H1 (cell line): Measurements from ENCODE around the gene SPTB. TPM values are rescaled to one million over a fixed set of nuclear protein-coding genes. Genes with fewer than 3 reads are reported as not detected.

Source experiments
- CTCF ChIA-PET: fragments of 300-600 bp; sonication (Branson Sonifier 250); formaldehyde crosslinking; loops from one replicate; lab custom pipeline; 2021; ENCODE audit not compliant: partially characterized antibody; lab: Charles Lee
- POLR2A ChIA-PET: fragments of 300-600 bp; sonication (Branson Sonifier 250); formaldehyde crosslinking; loops from one replicate; lab custom pipeline; 2021; ENCODE audit warnings: inconsistent platforms; ENCODE audit not compliant: partially characterized antibody; lab: Charles Lee
- DNase-seq, 2 experiments: peaks; one replicate each; pipeline versions ENCODE4 v3.0.0 to v3.0.0-alpha.2; 2010 to 2022; ENCODE audit warnings: low spot score in 2 of 2, low read depth in 1 of 2, mixed read lengths in 1 of 2
- FAIRE-seq: peaks from 2 replicates; lab custom pipeline; 2011; peaks lifted over from hg19 to GRCh38; lab: Jason Lieb, UNC
- H2AFZ ChIP-seq: 2 replicates; pipeline ENCODE4 v1.8.1; 2012; ENCODE audit warnings: low read length, inconsistent platforms
- H2AK5ac ChIP-seq: 2 replicates; pipeline ENCODE4 v1.6.1; 2013; ENCODE audit warnings: low read depth, low read length
- H2BK120ac ChIP-seq: replicated peaks from 2 replicates; pipeline ENCODE3; 2013; ENCODE audit warnings: low read depth, low read length, inconsistent platforms
- H2BK12ac ChIP-seq: 2 replicates; pipeline ENCODE4 v1.6.1; 2013; ENCODE audit warnings: low read depth, low read length
- H2BK15ac ChIP-seq: 2 replicates; pipeline ENCODE4 v1.6.1; 2013; ENCODE audit warnings: low read length
- H2BK20ac ChIP-seq: 2 replicates; pipeline ENCODE4 v1.6.1; 2013; ENCODE audit warnings: low read length
- H2BK5ac ChIP-seq: 2 replicates; pipeline ENCODE4 v1.6.1; 2013; ENCODE audit warnings: low read depth, low read length
- H3K14ac ChIP-seq: 2 replicates; pipeline ENCODE4 v1.6.1; 2013; ENCODE audit warnings: inconsistent platforms; ENCODE audit not compliant: insufficient read length
- H3K18ac ChIP-seq: 2 replicates; pipeline ENCODE4 v1.6.1; 2013; ENCODE audit warnings: low read length; ENCODE audit errors: extremely low read depth
- H3K23ac ChIP-seq: 2 replicates; pipeline ENCODE4 v1.6.1; 2013; ENCODE audit warnings: inconsistent platforms; ENCODE audit not compliant: insufficient read length
- H3K23me2 ChIP-seq: 2 replicates; pipeline ENCODE4 v1.6.1; 2013; ENCODE audit warnings: low read depth, low read length
- H3K27ac ChIP-seq: 2 replicates; pipeline ENCODE4 v1.6.1; 2011; ENCODE audit warnings: low read depth, low read length, inconsistent platforms
- H3K27me3 ChIP-seq, 4 experiments: replicated peaks in 1 of 4; 1 replicate in 1 of 4; 2 replicates in 3 of 4; pipeline versions ENCODE4 v1.6.1 to v1.8.1; 2011 to 2013; ENCODE audit warnings: low read length in 3 of 4, mild to moderate bottlenecking in 3 of 4, inconsistent platforms in 2 of 4, mixed read lengths in 2 of 4, moderate library complexity in 1 of 4; ENCODE audit not compliant: control insufficient read depth in 3 of 4, insufficient read depth in 3 of 4; ENCODE audit errors: extremely low read depth in 1 of 4
- H3K36me3 ChIP-seq, 4 experiments: 2 replicates each; pipeline versions ENCODE4 v1.6.1 to v1.8.1; 2011 to 2013; ENCODE audit warnings: mild to moderate bottlenecking in 4 of 4, low read length in 3 of 4, moderate library complexity in 2 of 4, control low read depth in 1 of 4, inconsistent platforms in 1 of 4; ENCODE audit not compliant: insufficient read depth in 4 of 4, control insufficient read depth in 2 of 4
- H3K4ac ChIP-seq: replicated peaks from 2 replicates; pipeline ENCODE3; 2013; ENCODE audit warnings: low read length, low read depth, mixed read lengths, inconsistent platforms; ENCODE audit not compliant: insufficient read length
- H3K4me1 ChIP-seq, 4 experiments: replicated peaks in 1 of 4; 1 replicate in 1 of 4; 2 replicates in 3 of 4; pipeline versions ENCODE4 v1.6.1 to v1.8.1; 2011 to 2013; ENCODE audit warnings: low read length in 3 of 4, inconsistent platforms in 2 of 4, mixed read lengths in 1 of 4; ENCODE audit not compliant: insufficient read depth in 4 of 4, control insufficient read depth in 3 of 4
- H3K4me2 ChIP-seq, 2 experiments: 2 replicates each; pipeline versions ENCODE4 v1.6.1 to v1.8.1; 2011 to 2013; ENCODE audit warnings: low read depth in 2 of 2, low read length in 2 of 2, control low read depth in 1 of 2, inconsistent platforms in 1 of 2, mild to moderate bottlenecking in 1 of 2; ENCODE audit not compliant: insufficient read depth in 1 of 2
- H3K4me3 ChIP-seq, 4 experiments: fragments of 200-600, 300-600 bp in 1 of 4; sonication (generic), shearing (Covaris generic), sonication (Bioruptor Twin) in 1 of 4; 2 replicates each; pipeline versions ENCODE4 v1.5.1 to v1.8.1; 2011 to 2016; ENCODE audit warnings: low read length in 4 of 4, low read depth in 3 of 4, control low read depth in 2 of 4, inconsistent platforms in 2 of 4, mild to moderate bottlenecking in 2 of 4, mixed read lengths in 1 of 4, moderate library complexity in 1 of 4; ENCODE audit not compliant: insufficient read depth in 2 of 4; ENCODE audit errors: extremely low read depth in 1 of 4
- H3K56ac ChIP-seq: replicated peaks from 2 replicates; pipeline ENCODE3; 2013; ENCODE audit warnings: low read depth, mild to moderate bottlenecking, mixed read lengths, low read length, inconsistent platforms; ENCODE audit not compliant: insufficient read length
- H3K79me1 ChIP-seq: 2 replicates; pipeline ENCODE4 v1.6.1; 2013; ENCODE audit warnings: low read depth, low read length, control low read depth
- H3K79me2 ChIP-seq, 2 experiments: 2 replicates each; pipeline versions ENCODE4 v1.6.1 to v1.8.1; 2012 to 2013; ENCODE audit warnings: low read length in 2 of 2, mild to moderate bottlenecking in 2 of 2, inconsistent platforms in 1 of 2; ENCODE audit not compliant: insufficient read depth in 2 of 2, control insufficient read depth in 1 of 2
- H3K9ac ChIP-seq, 4 experiments: replicated peaks in 1 of 4; 1 replicate in 1 of 4; 2 replicates in 3 of 4; pipeline versions ENCODE4 v1.6.1 to v1.8.1; 2011 to 2013; ENCODE audit warnings: low read depth in 3 of 4, low read length in 3 of 4, control low read depth in 2 of 4, mild to moderate bottlenecking in 2 of 4, moderate library complexity in 2 of 4, inconsistent platforms in 1 of 4; ENCODE audit errors: extremely low read depth in 1 of 4
- H3K9me3 ChIP-seq, 2 experiments: 2 replicates each; pipeline versions ENCODE4 v1.6.1 to v1.8.1; 2012 to 2013; ENCODE audit warnings: mild to moderate bottlenecking in 2 of 2, moderate library complexity in 2 of 2, control low read depth in 1 of 2, inconsistent platforms in 1 of 2, low read depth in 1 of 2, low read length in 1 of 2, mixed read lengths in 1 of 2; ENCODE audit not compliant: insufficient read depth in 2 of 2
- H4K20me1 ChIP-seq, 2 experiments: replicated peaks in 1 of 2; 2 replicates each; pipeline versions ENCODE3 to v1.8.1; 2011 to 2013; ENCODE audit warnings: inconsistent platforms in 2 of 2, low read length in 2 of 2, mild to moderate bottlenecking in 1 of 2; ENCODE audit not compliant: insufficient read depth in 2 of 2, control insufficient read depth in 1 of 2
- H4K5ac ChIP-seq: 2 replicates; pipeline ENCODE4 v1.6.1; 2013; ENCODE audit warnings: low read length, low read depth, mixed read lengths, inconsistent platforms; ENCODE audit not compliant: insufficient read length
- H4K8ac ChIP-seq: 2 replicates; pipeline ENCODE4 v1.8.0; 2013; ENCODE audit warnings: mild to moderate bottlenecking, moderate library complexity, low read length, inconsistent platforms; ENCODE audit not compliant: insufficient read depth; ENCODE audit errors: extremely low read depth
- H4K91ac ChIP-seq: replicated peaks from 2 replicates; pipeline ENCODE3; 2013; ENCODE audit warnings: low read length, mixed read lengths, inconsistent platforms; ENCODE audit not compliant: insufficient read length
- CEBPB ChIP-seq: IDR thresholded peaks from 2 replicates; pipeline ENCODE4 v1.6.1; 2012; ENCODE audit warnings: low read depth, low read length
- whole genome bisulfite sequencing, 2 experiments: shearing (Covaris generic) in 1 of 2; methylation state at CpG; one replicate each; pipeline versions ENCODE4 v1.1.6 to v1.1.7; 2013 to 2015; ENCODE audit warnings: low lambda C conversion rate in 2 of 2, mixed read lengths in 2 of 2, inconsistent platforms in 1 of 2, low coverage in 1 of 2, missing lambda C conversion rate in 1 of 2; ENCODE audit not compliant: insufficient replicate concordance in 2 of 2, insufficient coverage in 1 of 2, insufficient read length in 1 of 2; ENCODE audit errors: extremely low coverage in 1 of 2, missing lambda C conversion rate in 1 of 2; 5-methylcytosine and 5-hydroxymethylcytosine counted together
- polyA plus RNA-seq, 7 experiments: library from polyadenylated mRNA; depleted of rRNA in 3 of 7; stranded (reverse) in 5 of 7; unstranded in 2 of 7; fragments of >200 nt in 5 of 7; fragments of 200-250 nt in 2 of 7; gene quantifications; 1 replicate in 5 of 7; 2 replicates in 1 of 7; 4 replicates in 1 of 7; pipeline versions ENCODE4 v1.2.1 to v1.2.3, GENCODE V29; 2011 to 2013; ENCODE audit warnings: missing spikeins in 2 of 7, mixed read lengths in 2 of 7
- total RNA-seq: library from RNA; stranded (reverse); fragmentation: NEBNext Ultra II Directional; extraction: Animal tissue kit (Norgen Biotek cat#: 25700); gene quantifications from 2 replicates; pipeline ENCODE4 v1.2.1, GENCODE V29; 2021

SPTB gene
- total and polyA plus RNA-seq, 2 of the 8 experiments (the other 6 are each of a cell fraction or from before 2014, with no cell fraction given): 0.30 to 2.4 TPM

- no peak overlapping the region for H4K5ac ChIP-seq
- no peaks in the 10 kb centered on the region for H3K79me2 ChIP-seq
- H3K27me3 ChIP-seq: no peaks in the 10 kb centered on the region
- no peak overlapping the region for H2AFZ ChIP-seq
- H2BK20ac ChIP-seq: no peak overlapping the region
- H2AK5ac ChIP-seq: no peak overlapping the region
- H2BK120ac ChIP-seq: no peak overlapping the region
- no peaks in the 10 kb centered on the region for H3K23me2 ChIP-seq
- ChIA-PET CTCF (interaction anchor here (0.7 to 2.9 kb wide), 8 partner anchors 8 to 77 kb away, joined by 3 to 17 read pairs (median 6); no protein-coding TSS in a partner anchor), POLR2A (interaction anchor here (0.9 kb wide), 1 partner anchor 9 kb away, joined by 3 read pairs; no protein-coding TSS in a partner anchor)
- H3K18ac ChIP-seq: no peak overlapping the region
- no peak overlapping the region for H3K4me2 ChIP-seq
- no peak for FAIRE-seq
- H3K56ac ChIP-seq: no peak overlapping the region
- H3K23ac ChIP-seq: no peak overlapping the region
- no peak overlapping the region for H3K4ac ChIP-seq
- H3K79me1 ChIP-seq: no peaks in the 10 kb centered on the region; the same call in 1 of the 2 replicates
- peaks cover 15 to 52% (median 32%) of the 10 kb centered on the region in 4 experiments for H3K36me3 ChIP-seq
- no peak overlapping the region for H3K4me3 ChIP-seq
- no peak overlapping the region for H3K27ac ChIP-seq
- H2BK15ac ChIP-seq: no peak overlapping the region
- no peak overlapping the region for H4K91ac ChIP-seq
- H3K14ac ChIP-seq: no peak overlapping the region
- no peak overlapping the region for H4K8ac ChIP-seq
- WGBS, 2 experiments: 87% methylated on average over 5 of the region's 5 CpGs; no CpG with 5 or more reads in 1 of the 2 experiments
- no peak overlapping the region for H3K9ac ChIP-seq
- peaks cover 7 to 9% of the 10 kb centered on the region in 2 experiments for H4K20me1 ChIP-seq
- H3K9me3 ChIP-seq: no peaks in the 10 kb centered on the region
- no peak for DNase-seq
- H2BK5ac ChIP-seq: no peak overlapping the region
- no peaks in the 10 kb centered on the region for H3K4me1 ChIP-seq
- H2BK12ac ChIP-seq: no peak overlapping the region
- no peak for TF ChIP-seq CEBPB
These were observed 132.4 kb downstream of the SPTB start for GRCh38 chr14:64747327-64747726.
